Panc1 (cell line): ENCODE measurements around the gene RPL36A. TPM values are rescaled to one million over a fixed set of nuclear protein-coding genes. Genes with fewer than 3 reads are reported as not detected.

Experiments
- ATAC-seq: fragments of 200-7000 bp; cut with Tn5 transposase; 2 replicates; pipeline ENCODE4 v1.9.1; 2020; ENCODE audit warnings: mild to moderate bottlenecking, moderate library complexity
- BruUV-seq: library from RNA; stranded (reverse); fragments of 400-500 nt; replicated peaks from 2 replicates; lab custom pipeline; 2021; lab: Mats Ljungman, UMichigan
- CTCF ChIA-PET: fragments of 300-600 bp; sonication (Branson Sonifier 250); formaldehyde crosslinking; loops from one replicate; lab custom pipeline; 2022; ENCODE audit warnings: antibody characterized with exemption; lab: Charles Lee
- POLR2A ChIA-PET: fragments of 300-600 bp; sonication (Branson Sonifier 250); formaldehyde crosslinking; loops from one replicate; lab custom pipeline; 2022; ENCODE audit warnings: antibody characterized with exemption; lab: Charles Lee
- DNase-seq: peaks from one replicate; pipeline ENCODE4 v3.0.0-alpha.2; 2010; ENCODE audit warnings: low read depth, low spot score
- H3K27ac ChIP-seq: 2 replicates; pipeline ENCODE4 v1.5.1; 2011; ENCODE audit warnings: mild to moderate bottlenecking, low read length, inconsistent platforms
- H3K27me3 ChIP-seq: fragments of 200-500 bp; sonication (Bioruptor generic); 2 replicates; pipeline ENCODE4 v1.6.0; 2014; ENCODE audit warnings: low read length, inconsistent platforms; ENCODE audit not compliant: control insufficient read depth, insufficient read depth
- H3K36me3 ChIP-seq: fragments of 200-500 bp; sonication (Bioruptor generic); 2 replicates; pipeline ENCODE4 v1.5.1; 2014; ENCODE audit warnings: inconsistent platforms, mild to moderate bottlenecking, low read length, moderate library complexity; ENCODE audit not compliant: control insufficient read depth, insufficient read depth
- H3K4me1 ChIP-seq: 2 replicates; pipeline ENCODE4 v1.5.1; 2011; ENCODE audit warnings: inconsistent platforms, mild to moderate bottlenecking, low read length, moderate library complexity; ENCODE audit not compliant: control insufficient read depth, insufficient read depth
- H3K4me3 ChIP-seq, 2 experiments: 2 replicates each; pipeline ENCODE4 v1.5.1; 2011 to 2012; ENCODE audit warnings: low read depth in 2 of 2, low read length in 2 of 2, mild to moderate bottlenecking in 2 of 2, inconsistent platforms in 1 of 2, moderate library complexity in 1 of 2
- H3K9me3 ChIP-seq: fragments of 200-500 bp; sonication (Bioruptor generic); 2 replicates; pipeline ENCODE4 v1.5.1; 2014; ENCODE audit warnings: low read depth, mild to moderate bottlenecking, inconsistent platforms, low read length, moderate library complexity; ENCODE audit not compliant: control insufficient read depth, insufficient read depth
- CTCF ChIP-seq: fragments of 450-650 bp; IDR thresholded peaks from 2 replicates; pipeline ENCODE4 v1.5.1; 2017; ENCODE audit warnings: mild to moderate bottlenecking
- POLR2AphosphoS5 ChIP-seq: IDR thresholded peaks from 2 replicates; pipeline ENCODE4 v1.6.1; 2012; ENCODE audit warnings: mild to moderate bottlenecking, low read depth, low read length, moderate library complexity
- REST ChIP-seq, 2 experiments: IDR thresholded peaks; 2 replicates each; pipeline ENCODE4 v1.6.1; 2011 to 2012; ENCODE audit warnings: low read depth in 2 of 2, control low read depth in 1 of 2, low read length in 1 of 2, mild to moderate bottlenecking in 1 of 2, moderate library complexity in 1 of 2; ENCODE audit not compliant: insufficient read depth in 1 of 2
- SIN3A ChIP-seq: IDR thresholded peaks from 2 replicates; pipeline ENCODE4 v1.6.1; 2012; ENCODE audit warnings: low read depth, mild to moderate bottlenecking, low read length, moderate library complexity, borderline replicate concordance; ENCODE audit not compliant: insufficient read depth
- TCF7L2 ChIP-seq: IDR thresholded peaks from 2 replicates; pipeline ENCODE4 v1.6.1; 2011; ENCODE audit warnings: mild to moderate bottlenecking, low read depth, low read length, inconsistent platforms
- in situ Hi-C: cut with HindIII; loops from 2 replicates; pipeline ENCODE4 v1.10.0; 2016; ENCODE audit warnings: low sequenced_read_pairs, low pct_unique_long_range_greater_than_20kb
- intact Hi-C: fragments of 100-400 bp; cut with micrococcal nuclease; formaldehyde crosslinking; loops from one replicate; pipeline ENCODE4 v1.10.0; 2022; ENCODE audit not compliant: unreplicated experiment
- total RNA-seq: library from RNA; stranded (reverse); gene quantifications from one replicate; pipeline ENCODE4 v1.2.1, GENCODE V29; 2021; ENCODE audit not compliant: unreplicated experiment

RPL36A gene
- total RNA-seq, 1 experiment from 2014 or later: 308 TPM

GRCh38 chrX:101427954-101428353 lies 37.1 kb downstream of the RPL36A start:
- ChIA-PET CTCF (no interaction called here), POLR2A (interaction anchor here (0.5 kb wide), 1 partner anchor 9 kb away, joined by 3 read pairs; no protein-coding TSS in a partner anchor)
- in situ Hi-C loops (no loop called here), intact Hi-C loops (no loop called here)
- H3K9me3 ChIP-seq: no peaks in the 10 kb centered on the region
- DNase-seq: no peak
- H3K4me1 ChIP-seq: no peaks in the 10 kb centered on the region
- peaks cover 2% of the 10 kb centered on the region; the same call in 1 of the 2 replicates for H3K36me3 ChIP-seq
- H3K27ac ChIP-seq: no peak overlapping the region
- no peaks in the 10 kb centered on the region for H3K27me3 ChIP-seq
- H3K4me3 ChIP-seq: no peak overlapping the region
- no peak for ATAC-seq
- no peak for TF ChIP-seq SIN3A
- TF ChIP-seq POLR2AphosphoS5: no peak
- TF ChIP-seq TCF7L2: no peak
- BruUV-seq: no TSS peak

GRCh38 chrX:101429934-101430333 lies 39.1 kb downstream of the RPL36A start:
- Histone ChIP-seq H3K27ac (no peak overlapping the region), H3K27me3 (no peaks in the 10 kb centered on the region), H3K4me3 (no peak overlapping the region), H3K9me3 (no peaks in the 10 kb centered on the region), H3K36me3 (no peaks in the 10 kb centered on the region), H3K4me1 (no peaks in the 10 kb centered on the region)
- ChIA-PET POLR2A (interaction anchor here (0.7 kb wide), 1 partner anchor 9 kb away, joined by 17 read pairs; no protein-coding TSS in a partner anchor), CTCF (no interaction called here)
- TF ChIP-seq REST (IDR thresholded peaks at IDR 0.05; ENCODE audit: insufficient read depth in 1 of 2, low read depth in 2 of 2, low read length in 1 of 2): no peak
- TF ChIP-seq CTCF: no peak
- TF ChIP-seq TCF7L2: no peak
- no peak for TF ChIP-seq SIN3A
- no peak for TF ChIP-seq POLR2AphosphoS5
- DNase-seq: no peak
- BruUV-seq: no TSS peak
- in situ Hi-C loops (no loop called here), intact Hi-C loops (no loop called here)
- ATAC-seq: no peak

DNA sequence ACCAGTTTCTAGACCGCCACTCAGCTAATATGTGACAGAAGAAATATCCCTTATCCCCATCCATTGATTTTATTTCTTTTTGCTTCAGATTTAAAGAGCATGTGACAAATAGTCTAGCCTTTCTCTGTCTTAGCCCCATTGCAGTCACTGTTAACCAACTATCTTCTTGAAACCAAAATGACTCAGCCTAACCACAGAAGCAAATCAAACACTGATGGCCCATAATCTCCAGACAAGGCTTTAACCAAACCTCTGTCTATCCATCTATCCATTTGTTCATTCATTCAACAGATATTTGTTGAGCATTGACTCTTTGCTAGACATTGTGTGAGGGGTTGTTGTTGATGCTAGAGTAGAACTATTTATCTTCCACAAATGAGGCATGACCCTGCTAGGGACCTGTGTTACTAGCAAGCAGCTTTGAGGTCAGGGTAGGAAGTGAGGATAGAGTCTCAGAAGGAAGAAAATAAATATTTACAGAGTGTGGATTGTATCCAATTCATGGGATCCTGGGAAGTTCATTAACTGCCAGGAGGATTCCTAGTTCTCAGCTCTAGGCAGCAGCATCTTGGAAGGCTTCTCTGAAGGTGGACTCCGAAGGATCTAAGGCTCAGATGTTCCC lies 39.8 kb downstream of the RPL36A start:
- Histone ChIP-seq H3K36me3 (no peaks in the 10 kb centered on the region), H3K9me3 (no peaks in the 10 kb centered on the region), H3K4me3 (no peak overlapping the region), H3K27ac (no peak overlapping the region), H3K27me3 (no peaks in the 10 kb centered on the region), H3K4me1 (no peaks in the 10 kb centered on the region)
- BruUV-seq: no TSS peak
- TF ChIP-seq TCF7L2 (no peak), CTCF (no peak), SIN3A (no peak), POLR2AphosphoS5 (no peak), REST (IDR thresholded peaks at IDR 0.05; ENCODE audit: insufficient read depth in 1 of 2, low read depth in 2 of 2, low read length in 1 of 2) (no peak)
- DNase-seq (no peak), ATAC-seq (no peak)
- ChIA-PET CTCF (no interaction called here), POLR2A (no interaction called here)
- intact Hi-C loops (no loop called here), in situ Hi-C loops (no loop called here)
